Panc1 (cell line): ENCODE results near the gene MICAL2. TPM values are rescaled to one million over a fixed set of nuclear protein-coding genes. Genes with fewer than 3 reads are reported as not detected.
A peak's percentile ranks its signal among the peaks of the same experiment; 100 is the strongest.

Source experiments
- ATAC-seq: fragments of 200-7000 bp; cut with Tn5 transposase; 2 replicates; pipeline ENCODE4 v1.9.1; 2020; ENCODE audit warnings: mild to moderate bottlenecking, moderate library complexity
- BruUV-seq: library from RNA; stranded (reverse); fragments of 400-500 nt; replicated peaks from 2 replicates; lab custom pipeline; 2021; lab: Mats Ljungman, UMichigan
- CTCF ChIA-PET: fragments of 300-600 bp; sonication (Branson Sonifier 250); formaldehyde crosslinking; loops from one replicate; lab custom pipeline; 2022; ENCODE audit warnings: antibody characterized with exemption; lab: Charles Lee
- POLR2A ChIA-PET: fragments of 300-600 bp; sonication (Branson Sonifier 250); formaldehyde crosslinking; loops from one replicate; lab custom pipeline; 2022; ENCODE audit warnings: antibody characterized with exemption; lab: Charles Lee
- DNase-seq: peaks from one replicate; pipeline ENCODE4 v3.0.0-alpha.2; 2010; ENCODE audit warnings: low read depth, low spot score
- H3K27ac ChIP-seq: 2 replicates; pipeline ENCODE4 v1.5.1; 2011; ENCODE audit warnings: mild to moderate bottlenecking, low read length, inconsistent platforms
- H3K27me3 ChIP-seq: fragments of 200-500 bp; sonication (Bioruptor generic); 2 replicates; pipeline ENCODE4 v1.6.0; 2014; ENCODE audit warnings: low read length, inconsistent platforms; ENCODE audit not compliant: control insufficient read depth, insufficient read depth
- H3K36me3 ChIP-seq: fragments of 200-500 bp; sonication (Bioruptor generic); 2 replicates; pipeline ENCODE4 v1.5.1; 2014; ENCODE audit warnings: inconsistent platforms, mild to moderate bottlenecking, low read length, moderate library complexity; ENCODE audit not compliant: control insufficient read depth, insufficient read depth
- H3K4me1 ChIP-seq: 2 replicates; pipeline ENCODE4 v1.5.1; 2011; ENCODE audit warnings: inconsistent platforms, mild to moderate bottlenecking, low read length, moderate library complexity; ENCODE audit not compliant: control insufficient read depth, insufficient read depth
- H3K4me3 ChIP-seq, 2 experiments: 2 replicates each; pipeline ENCODE4 v1.5.1; 2011 to 2012; ENCODE audit warnings: low read depth in 2 of 2, low read length in 2 of 2, mild to moderate bottlenecking in 2 of 2, inconsistent platforms in 1 of 2, moderate library complexity in 1 of 2
- H3K9me3 ChIP-seq: fragments of 200-500 bp; sonication (Bioruptor generic); 2 replicates; pipeline ENCODE4 v1.5.1; 2014; ENCODE audit warnings: low read depth, mild to moderate bottlenecking, inconsistent platforms, low read length, moderate library complexity; ENCODE audit not compliant: control insufficient read depth, insufficient read depth
- POLR2AphosphoS5 ChIP-seq: IDR thresholded peaks from 2 replicates; pipeline ENCODE4 v1.6.1; 2012; ENCODE audit warnings: mild to moderate bottlenecking, low read depth, low read length, moderate library complexity
- SIN3A ChIP-seq: IDR thresholded peaks from 2 replicates; pipeline ENCODE4 v1.6.1; 2012; ENCODE audit warnings: low read depth, mild to moderate bottlenecking, low read length, moderate library complexity, borderline replicate concordance; ENCODE audit not compliant: insufficient read depth
- TCF7L2 ChIP-seq: IDR thresholded peaks from 2 replicates; pipeline ENCODE4 v1.6.1; 2011; ENCODE audit warnings: mild to moderate bottlenecking, low read depth, low read length, inconsistent platforms
- in situ Hi-C: cut with HindIII; loops from 2 replicates; pipeline ENCODE4 v1.10.0; 2016; ENCODE audit warnings: low sequenced_read_pairs, low pct_unique_long_range_greater_than_20kb
- intact Hi-C: fragments of 100-400 bp; cut with micrococcal nuclease; formaldehyde crosslinking; loops from one replicate; pipeline ENCODE4 v1.10.0; 2022; ENCODE audit not compliant: unreplicated experiment
- total RNA-seq: library from RNA; stranded (reverse); gene quantifications from one replicate; pipeline ENCODE4 v1.2.1, GENCODE V29; 2021; ENCODE audit not compliant: unreplicated experiment
- TF ChIP-seq, protein P1 (sequence below): fragments of 450-650 bp; IDR thresholded peaks from 2 replicates; pipeline ENCODE4 v1.5.1; 2017; ENCODE audit warnings: mild to moderate bottlenecking
- TF ChIP-seq, protein P2 (sequence below), 2 experiments: IDR thresholded peaks; 2 replicates each; pipeline ENCODE4 v1.6.1; 2011 to 2012; ENCODE audit warnings: low read depth in 2 of 2, control low read depth in 1 of 2, low read length in 1 of 2, mild to moderate bottlenecking in 1 of 2, moderate library complexity in 1 of 2; ENCODE audit not compliant: insufficient read depth in 1 of 2

Gene MICAL2
- total RNA-seq, 1 experiment from 2014 or later: 199 TPM

DNA sequence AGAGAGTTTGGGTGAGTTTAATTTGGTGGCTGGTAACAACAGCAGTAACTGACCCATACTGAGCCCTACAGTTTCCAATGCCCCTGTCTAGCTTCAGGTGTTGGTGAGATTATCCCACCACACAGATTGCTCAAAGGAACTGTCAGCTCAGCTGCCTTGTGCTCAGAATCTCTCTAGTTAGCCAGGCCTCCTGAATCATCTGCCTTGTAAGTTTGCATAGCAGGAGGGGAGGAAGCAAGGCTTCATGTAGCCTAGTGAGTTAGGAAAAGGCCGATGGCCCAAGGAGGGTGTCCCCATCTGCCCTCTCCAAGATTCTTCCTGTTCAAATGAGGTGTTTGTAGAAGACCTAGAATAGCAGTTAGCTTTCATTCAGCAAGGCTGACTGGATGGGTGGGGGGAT, 74.3 kb downstream of the MICAL2 start:
- intact Hi-C loops: no loop called here
- DNase-seq: no peak
- peaks cover 3% of the 10 kb centered on the region for H3K36me3 ChIP-seq

DNA sequence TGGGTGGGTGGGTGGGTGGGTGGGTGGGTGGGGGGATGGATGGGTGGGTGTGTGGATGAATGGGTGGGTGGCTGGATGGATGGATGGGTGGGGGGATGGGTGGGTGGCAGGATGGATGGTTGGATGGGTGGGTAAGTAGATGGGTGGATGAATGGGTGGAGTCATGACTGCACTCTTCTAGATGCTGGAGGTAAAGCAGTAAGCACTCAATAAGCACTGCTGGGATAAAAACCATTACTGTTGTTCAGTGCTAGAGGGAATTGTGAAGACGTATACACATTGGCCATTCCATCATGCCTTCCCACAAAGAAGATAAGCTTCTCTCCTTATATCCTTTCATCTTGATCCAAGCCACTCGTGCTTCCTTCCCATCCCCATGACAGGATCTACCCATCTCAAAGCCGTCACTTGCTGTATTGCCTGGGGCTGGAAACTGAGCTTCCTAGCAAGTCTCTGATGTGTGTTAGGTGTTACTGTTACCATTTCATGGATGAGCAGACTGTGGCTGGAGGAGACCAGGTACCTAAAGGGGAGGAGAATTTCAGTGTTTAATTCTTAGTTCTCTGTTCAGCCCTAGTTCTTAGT, 74.8 kb downstream of the MICAL2 start:
- in situ Hi-C loops: no loop called here
- peak overlapping the region; percentile 74 for H3K27ac ChIP-seq
- BruUV-seq: no TSS peak

More for the DNA sequence above, 74.3 kb downstream of the MICAL2 start:
- Histone ChIP-seq H3K27ac (peak overlapping the region; percentile 88), H3K4me1 (peaks cover 64% of the 10 kb centered on the region), H3K4me3 (no peak overlapping the region), H3K27me3 (no peaks in the 10 kb centered on the region), H3K9me3 (no peaks in the 10 kb centered on the region)
- CTCF ChIA-PET: no interaction called here
- in situ Hi-C loops: no loop called here
- no peak for ATAC-seq
- BruUV-seq: no TSS peak
- POLR2A ChIA-PET: no interaction called here
- no peak for TF ChIP-seq TCF7L2
- no peak for TF ChIP-seq SIN3A
- TF ChIP-seq, protein P1, sequence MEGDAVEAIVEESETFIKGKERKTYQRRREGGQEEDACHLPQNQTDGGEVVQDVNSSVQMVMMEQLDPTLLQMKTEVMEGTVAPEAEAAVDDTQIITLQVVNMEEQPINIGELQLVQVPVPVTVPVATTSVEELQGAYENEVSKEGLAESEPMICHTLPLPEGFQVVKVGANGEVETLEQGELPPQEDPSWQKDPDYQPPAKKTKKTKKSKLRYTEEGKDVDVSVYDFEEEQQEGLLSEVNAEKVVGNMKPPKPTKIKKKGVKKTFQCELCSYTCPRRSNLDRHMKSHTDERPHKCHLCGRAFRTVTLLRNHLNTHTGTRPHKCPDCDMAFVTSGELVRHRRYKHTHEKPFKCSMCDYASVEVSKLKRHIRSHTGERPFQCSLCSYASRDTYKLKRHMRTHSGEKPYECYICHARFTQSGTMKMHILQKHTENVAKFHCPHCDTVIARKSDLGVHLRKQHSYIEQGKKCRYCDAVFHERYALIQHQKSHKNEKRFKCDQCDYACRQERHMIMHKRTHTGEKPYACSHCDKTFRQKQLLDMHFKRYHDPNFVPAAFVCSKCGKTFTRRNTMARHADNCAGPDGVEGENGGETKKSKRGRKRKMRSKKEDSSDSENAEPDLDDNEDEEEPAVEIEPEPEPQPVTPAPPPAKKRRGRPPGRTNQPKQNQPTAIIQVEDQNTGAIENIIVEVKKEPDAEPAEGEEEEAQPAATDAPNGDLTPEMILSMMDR: no peak
- TF ChIP-seq POLR2AphosphoS5: no peak
- TF ChIP-seq, protein P2, sequence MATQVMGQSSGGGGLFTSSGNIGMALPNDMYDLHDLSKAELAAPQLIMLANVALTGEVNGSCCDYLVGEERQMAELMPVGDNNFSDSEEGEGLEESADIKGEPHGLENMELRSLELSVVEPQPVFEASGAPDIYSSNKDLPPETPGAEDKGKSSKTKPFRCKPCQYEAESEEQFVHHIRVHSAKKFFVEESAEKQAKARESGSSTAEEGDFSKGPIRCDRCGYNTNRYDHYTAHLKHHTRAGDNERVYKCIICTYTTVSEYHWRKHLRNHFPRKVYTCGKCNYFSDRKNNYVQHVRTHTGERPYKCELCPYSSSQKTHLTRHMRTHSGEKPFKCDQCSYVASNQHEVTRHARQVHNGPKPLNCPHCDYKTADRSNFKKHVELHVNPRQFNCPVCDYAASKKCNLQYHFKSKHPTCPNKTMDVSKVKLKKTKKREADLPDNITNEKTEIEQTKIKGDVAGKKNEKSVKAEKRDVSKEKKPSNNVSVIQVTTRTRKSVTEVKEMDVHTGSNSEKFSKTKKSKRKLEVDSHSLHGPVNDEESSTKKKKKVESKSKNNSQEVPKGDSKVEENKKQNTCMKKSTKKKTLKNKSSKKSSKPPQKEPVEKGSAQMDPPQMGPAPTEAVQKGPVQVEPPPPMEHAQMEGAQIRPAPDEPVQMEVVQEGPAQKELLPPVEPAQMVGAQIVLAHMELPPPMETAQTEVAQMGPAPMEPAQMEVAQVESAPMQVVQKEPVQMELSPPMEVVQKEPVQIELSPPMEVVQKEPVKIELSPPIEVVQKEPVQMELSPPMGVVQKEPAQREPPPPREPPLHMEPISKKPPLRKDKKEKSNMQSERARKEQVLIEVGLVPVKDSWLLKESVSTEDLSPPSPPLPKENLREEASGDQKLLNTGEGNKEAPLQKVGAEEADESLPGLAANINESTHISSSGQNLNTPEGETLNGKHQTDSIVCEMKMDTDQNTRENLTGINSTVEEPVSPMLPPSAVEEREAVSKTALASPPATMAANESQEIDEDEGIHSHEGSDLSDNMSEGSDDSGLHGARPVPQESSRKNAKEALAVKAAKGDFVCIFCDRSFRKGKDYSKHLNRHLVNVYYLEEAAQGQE (IDR thresholded peaks at IDR 0.05; ENCODE audit: insufficient read depth in 1 of 2, low read depth in 2 of 2, low read length in 1 of 2): no peak

More for the DNA sequence above, 74.8 kb downstream of the MICAL2 start:
- Histone ChIP-seq H3K4me3 (no peak overlapping the region), H3K4me1 (peaks cover 60% of the 10 kb centered on the region), H3K36me3 (peaks cover 3% of the 10 kb centered on the region), H3K9me3 (no peaks in the 10 kb centered on the region), H3K27me3 (no peaks in the 10 kb centered on the region)
- intact Hi-C loops: no loop called here
- TF ChIP-seq POLR2AphosphoS5: no peak
- TF ChIP-seq, protein P2 (IDR thresholded peaks at IDR 0.05; ENCODE audit: insufficient read depth in 1 of 2, low read depth in 2 of 2, low read length in 1 of 2): no peak
- ChIA-PET CTCF (no interaction called here), POLR2A (no interaction called here)
- ATAC-seq (no peak), DNase-seq (no peak)
